HPDE6-E6E7 (cell line): ENCODE measurements around the gene OGFOD3.
"Not testable (repeated sequence)": the region's sequence is repeated elsewhere in the genome, so short reads cannot be mapped to it uniquely, and the experiment has no call there.

Source experiments
- DNase-seq: peaks from one replicate; pipeline ENCODE4 v3.0.0; 2011; ENCODE audit warnings: missing footprints; ENCODE audit errors: extremely low spot score

OGFOD3 gene

GRCh38 chr17:82374626-82375331 lies 43.6 kb downstream of the OGFOD3 start:
- DNase-seq = no peak

- no peak for DNase-seq
Measured at GRCh38 chr17:82373731-82374625, 44.4 kb downstream of the OGFOD3 start.

- not testable (repeated sequence) for DNase-seq
Measured at GRCh38 chr17:82373072-82373452, 45.3 kb downstream of the OGFOD3 start.

- no peak for DNase-seq
Measured at GRCh38 chr17:82372249-82373071, 45.9 kb downstream of the OGFOD3 start.

GRCh38 chr17:82371333-82372248 lies 46.8 kb downstream of the OGFOD3 start, which contains the start of gene UTS2R:
Gene UTS2R, plus strand, starts transcription at chr17:82371765. Its CDS starts 2,560 bp downstream, at chr17:82374325.
- no peak for DNase-seq

GRCh38 chr17:82370471-82371332 lies 47.7 kb downstream of the OGFOD3 start:
- DNase-seq = no peak

- no peak for DNase-seq
Measured at GRCh38 chr17:82369211-82369610, 49.2 kb downstream of the OGFOD3 start.

- DNase-seq = no peak
Measured at GRCh38 chr17:82367724-82368524, 50.5 kb downstream of the OGFOD3 start.

- no peak for DNase-seq
Measured at GRCh38 chr17:82366749-82367148, 51.6 kb downstream of the OGFOD3 start.

- DNase-seq = no peak
Measured at GRCh38 chr17:82365606-82366295, 52.6 kb downstream of the OGFOD3 start.

- DNase-seq = no peak
Measured at GRCh38 chr17:82361885-82362633, 56.3 kb downstream of the OGFOD3 start.

- DNase-seq = not testable (repeated sequence)
Measured at GRCh38 chr17:82359451-82360074, 58.8 kb downstream of the OGFOD3 start.

- no peak for DNase-seq
Measured at GRCh38 chr17:82358465-82359350, 59.7 kb downstream of the OGFOD3 start, which contains the start of gene TEX19. Gene TEX19, plus strand, starts transcription at chr17:82359247. Its CDS starts 2,904 bp downstream, at chr17:82362151.

- DNase-seq = no peak
Measured at GRCh38 chr17:82357394-82357793, 61.0 kb downstream of the OGFOD3 start.

GRCh38 chr17:82356845-82357355 lies 61.5 kb downstream of the OGFOD3 start:
- DNase-seq = no peak
